Activated CD8-positive, alpha-beta memory T cell treated with anti-CD3 and anti-CD28 coated beads for 36 hours (primary cell): ENCODE results near the gene TAS1R3. TPM values are rescaled to one million over a fixed set of nuclear protein-coding genes. Genes with fewer than 3 reads are reported as not detected.
"Not testable (repeated sequence)": the region's sequence is repeated elsewhere in the genome, so short reads cannot be mapped to it uniquely, and the experiment has no call there.

Experiments used
- CTCF ChIA-PET: fragments of 350-600 bp; sonication (Branson Sonifier 250); formaldehyde crosslinking; loops from one replicate; lab custom pipeline; 2021; ENCODE audit warnings: antibody characterized with exemption; lab: Charles Lee
- POLR2A ChIA-PET: fragments of 350-600 bp; sonication (Branson Sonifier 250); formaldehyde crosslinking; loops from one replicate; lab custom pipeline; 2021; ENCODE audit warnings: antibody characterized with exemption; lab: Charles Lee
- total RNA-seq, 2 experiments: library from RNA; stranded (reverse); gene quantifications; one replicate each; pipeline ENCODE4 v1.2.3, GENCODE V29; 2021

TAS1R3 gene
- total RNA-seq, 2 experiments from 2014 or later = 0.17 to 0.27 TPM

GRCh38 chr1:1316199-1316598 is 14.9 kb upstream of the TAS1R3 start:
- CTCF ChIA-PET = not testable (repeated sequence)

DNA sequence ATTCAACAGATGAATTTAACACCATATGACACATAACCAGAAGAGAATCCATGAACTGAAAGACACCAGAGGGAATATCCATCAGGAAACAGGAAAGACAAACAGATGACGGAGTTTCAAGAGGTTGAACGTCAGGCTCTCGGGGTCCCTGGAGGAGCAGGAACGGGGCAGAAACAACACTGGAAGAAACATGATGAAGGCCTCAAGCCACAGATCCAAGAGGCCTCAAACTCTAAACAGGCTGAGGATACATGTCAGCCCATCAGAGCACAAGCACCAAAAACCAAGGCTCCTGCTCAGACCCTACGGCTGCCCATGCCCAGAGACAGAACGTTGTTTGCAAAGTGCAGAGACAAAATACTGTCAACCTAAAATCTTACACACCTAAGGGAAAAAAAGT is 13.7 kb upstream of the TAS1R3 start:
- ChIA-PET POLR2A (interaction anchor here (0.6 kb wide), 1 partner anchor 182 kb away, joined by 4 read pairs; no protein-coding TSS in a partner anchor), CTCF (no interaction called here)

More at GRCh38 chr1:1316199-1316598, 14.9 kb upstream of the TAS1R3 start:
- POLR2A ChIA-PET = not testable (repeated sequence)

GRCh38 chr1:1318131-1318652 is 12.9 kb upstream of the TAS1R3 start:
- CTCF ChIA-PET = no interaction called here
- POLR2A ChIA-PET = no interaction called here

- ChIA-PET POLR2A (interaction anchor here (0.6 kb wide), 1 partner anchor 13 kb away, joined by 3 read pairs; no protein-coding TSS in a partner anchor), CTCF (no interaction called here)
Measured at GRCh38 chr1:1318777-1319645, 12.1 kb upstream of the TAS1R3 start.

DNA sequence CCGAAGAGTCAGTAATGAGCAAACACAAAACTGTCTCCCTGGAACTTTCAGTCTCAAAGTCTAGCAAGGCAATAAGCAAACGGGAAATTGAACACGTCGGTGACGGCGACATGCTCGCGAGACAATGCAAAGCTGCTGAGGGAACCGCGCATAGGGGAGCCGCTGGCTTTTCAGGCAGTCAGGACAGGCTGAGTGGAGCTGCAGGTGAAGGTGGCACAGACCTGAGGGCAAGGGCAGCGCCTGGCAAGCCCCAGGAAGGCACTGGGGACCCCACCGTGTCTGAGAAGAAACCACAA is 11.5 kb upstream of the TAS1R3 start:
- ChIA-PET CTCF (no interaction called here), POLR2A (interaction anchor here (0.6 kb wide), 1 partner anchor 14 kb away, joined by 3 read pairs; no protein-coding TSS in a partner anchor)

DNA sequence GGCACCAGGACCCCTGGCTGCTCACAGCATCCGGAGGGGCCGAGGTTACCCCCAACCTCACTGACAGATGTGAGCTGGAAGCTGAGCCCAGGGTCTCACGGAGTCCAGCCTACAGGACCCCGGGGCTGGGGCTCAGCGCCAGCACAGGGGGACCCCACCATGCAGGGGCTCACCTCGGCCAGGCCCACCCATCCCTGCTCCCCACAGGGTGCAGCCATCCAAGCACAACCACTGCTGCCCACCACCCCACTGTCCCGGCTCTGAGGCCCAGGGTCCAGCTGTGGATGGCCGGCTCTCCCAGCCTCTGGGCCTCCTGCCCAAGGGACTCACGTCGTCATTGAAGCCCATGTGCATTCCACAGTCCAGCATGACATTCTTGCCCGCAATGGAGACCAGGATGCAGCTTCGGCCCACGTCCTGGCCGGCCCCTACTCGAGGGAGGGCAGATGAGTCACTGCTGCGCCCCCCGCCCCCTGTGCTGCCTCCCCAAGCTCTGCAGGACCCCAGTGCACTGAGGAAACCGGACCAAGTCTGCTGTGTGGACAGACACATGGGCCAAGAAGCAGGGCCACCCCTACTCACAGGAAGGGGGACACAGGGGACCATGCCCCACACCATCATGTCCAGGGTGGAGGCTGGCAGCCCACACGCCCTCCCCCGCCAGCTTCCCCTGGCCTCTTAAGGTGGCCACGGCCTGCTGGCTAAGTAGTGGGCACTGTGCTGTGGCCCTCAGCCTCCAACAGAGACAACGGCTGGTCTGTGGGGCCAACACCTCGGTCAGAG is 10.2 kb upstream of the TAS1R3 start:
- ChIA-PET CTCF (interaction anchor here (1.3 kb wide), 1 partner anchor 53 kb away, joined by 4 read pairs; no protein-coding TSS in a partner anchor), POLR2A (no interaction called here)

GRCh38 chr1:1321477-1321876 is 9.6 kb upstream of the TAS1R3 start:
- ChIA-PET CTCF (interaction anchor here (0.6 to 1.3 kb wide), 2 partner anchors 10 to 52 kb away, joined by 3 to 4 read pairs; no protein-coding TSS in a partner anchor), POLR2A (no interaction called here)

GRCh38 chr1:1322418-1322817 is 8.7 kb upstream of the TAS1R3 start:
- ChIA-PET POLR2A (no interaction called here), CTCF (no interaction called here)

GRCh38 chr1:1322952-1323351 is 8.1 kb upstream of the TAS1R3 start:
- ChIA-PET POLR2A (no interaction called here), CTCF (no interaction called here)

DNA sequence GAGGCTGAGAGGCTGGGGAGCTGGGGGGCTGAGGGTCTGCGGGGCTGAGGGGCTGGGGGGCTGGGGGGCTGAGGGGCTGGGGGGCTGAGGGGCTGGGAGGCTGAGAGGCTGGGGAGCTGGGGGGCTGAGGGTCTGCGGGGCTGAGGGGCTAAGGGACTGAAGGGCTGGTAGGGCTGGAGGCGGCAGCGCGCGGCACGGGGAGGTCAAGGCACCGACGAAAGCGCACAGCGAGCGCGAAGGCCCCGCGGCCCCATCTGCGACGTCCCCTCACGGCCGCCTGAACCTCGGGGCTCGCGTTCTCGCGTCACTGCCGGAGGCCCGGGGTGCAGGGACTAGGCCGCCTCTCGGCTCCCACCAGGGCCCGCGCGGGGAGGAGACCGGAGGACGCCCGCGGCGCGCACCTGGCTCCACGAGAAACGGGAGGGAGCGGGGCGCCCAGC is 7.0 kb upstream of the TAS1R3 start:
- POLR2A ChIA-PET = interaction anchor here (0.6 kb wide), 1 partner anchor 355 kb away, joined by 3 read pairs; no protein-coding TSS in a partner anchor
- CTCF ChIA-PET = no interaction called here

GRCh38 chr1:1324524-1325287 is 6.4 kb upstream of the TAS1R3 start, which contains the start of the genes CPTP and INTS11:
TSS of gene CPTP (plus strand) at chr1:1324802. CDS start at chr1:1326911, 2,109 bp downstream.
TSS of gene INTS11 (minus strand) at chr1:1324660. CDS start at chr1:1324608, 52 bp downstream.
- CTCF ChIA-PET = no interaction called here

GRCh38 chr1:1325288-1326074 is 5.6 kb upstream of the TAS1R3 start:
- ChIA-PET CTCF (interaction anchor here (0.6 to 0.8 kb wide), 2 partner anchors 25 to 48 kb away, joined by 3 to 4 read pairs; no protein-coding TSS in a partner anchor), POLR2A (interaction anchor here (1.0 kb wide), 1 partner anchor 16 kb away, joined by 3 read pairs; no protein-coding TSS in a partner anchor)

More at GRCh38 chr1:1324524-1325287, 6.4 kb upstream of the TAS1R3 start, which contains the start of the genes CPTP and INTS11:
- POLR2A ChIA-PET = interaction anchor here (1.0 kb wide), 1 partner anchor 15 kb away, joined by 3 read pairs; no protein-coding TSS in a partner anchor

DNA sequence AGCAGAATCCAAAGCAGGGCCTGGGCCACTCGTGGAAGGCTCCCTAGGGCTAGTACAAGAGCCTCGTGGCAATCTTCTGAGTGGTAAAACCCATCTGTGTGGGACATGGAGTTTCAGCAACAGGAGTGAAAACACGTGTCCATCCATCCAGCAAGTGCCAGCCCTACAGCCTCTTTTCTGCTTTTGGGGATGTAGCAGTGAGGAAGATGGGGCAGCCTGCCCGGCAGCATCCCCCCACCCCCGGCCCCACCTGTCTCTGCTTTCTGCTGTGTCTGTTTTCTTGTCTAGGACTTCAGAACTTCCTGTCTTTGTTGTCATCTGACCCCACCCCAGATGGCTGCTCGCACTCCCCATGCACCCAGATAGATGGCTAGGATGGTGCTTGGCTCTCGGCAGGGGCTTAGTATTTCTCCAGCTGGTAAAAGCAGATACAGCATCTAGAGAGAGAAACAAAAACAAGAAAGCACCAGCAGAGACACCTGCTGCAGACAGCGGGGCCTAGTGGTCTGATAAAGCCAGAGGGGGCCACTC is 4.9 kb upstream of the TAS1R3 start:
- CTCF ChIA-PET = interaction anchor here (0.8 kb wide), 1 partner anchor 48 kb away, joined by 3 read pairs; no protein-coding TSS in a partner anchor
- POLR2A ChIA-PET = interaction anchor here (1.0 kb wide), 1 partner anchor 16 kb away, joined by 3 read pairs; no protein-coding TSS in a partner anchor

- CTCF ChIA-PET = no interaction called here
- POLR2A ChIA-PET = no interaction called here
Measured at GRCh38 chr1:1327291-1327690, 3.8 kb upstream of the TAS1R3 start.

GRCh38 chr1:1328254-1328653 is 2.8 kb upstream of the TAS1R3 start:
- ChIA-PET POLR2A (no interaction called here), CTCF (no interaction called here)

- POLR2A ChIA-PET = no interaction called here
- CTCF ChIA-PET = no interaction called here
Measured at GRCh38 chr1:1329304-1330210, 1.5 kb upstream of the TAS1R3 start.
